ENCODE measurements around the gene PGR. TPM values are rescaled to one million over a fixed set of nuclear protein-coding genes. Genes with fewer than 3 reads are reported as not detected.

Gene PGR
- polyA plus RNA-seq, 1 donor (not counting 4 experiments of a cell fraction or from before 2014, with no cell fraction given), result not detected

DNA sequence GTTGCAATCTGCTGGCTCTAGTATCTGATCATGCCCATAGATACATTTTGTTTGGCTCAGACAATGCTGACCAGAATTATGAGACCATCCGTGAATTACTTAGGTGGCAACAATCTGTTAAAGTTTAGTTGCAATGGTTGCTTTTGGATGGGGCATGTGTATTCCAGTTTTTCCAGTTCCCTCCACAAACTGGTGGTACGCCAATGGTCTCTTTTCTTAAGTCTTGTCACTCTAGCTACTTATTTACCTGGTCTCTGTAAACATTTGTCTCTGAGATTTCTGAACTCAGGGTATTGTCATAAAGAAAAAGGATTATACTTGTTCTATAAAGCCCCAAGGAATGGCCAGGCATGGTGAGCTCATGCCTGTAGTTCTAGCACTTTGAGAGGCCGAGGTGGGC lies 65.9 kb downstream of the PGR start:
- dilution Hi-C loops (cut with MboI; ENCODE audit: extremely low pct_ligation_motif_present, low sequenced_read_pairs), result no loop called here
- Histone ChIP-seq H3K9ac (ENCODE audit: control insufficient read depth, extremely low read depth, insufficient read depth, low read length) (no peak overlapping the region), H3K36me3 (ENCODE audit: control insufficient read depth in 2 of 2, extremely low read depth in 1 of 2, insufficient read depth in 2 of 2, low read length in 2 of 2) (no peaks in the 10 kb centered on the region), H4K20me1 (ENCODE audit: control insufficient read depth, extremely low read depth, insufficient read depth, low read length) (no peaks in the 10 kb centered on the region), H3K9me1 (ENCODE audit: control insufficient read depth, extremely low read depth, insufficient read depth, low read length) (no peaks in the 10 kb centered on the region), H3K27me3 (ENCODE audit: control insufficient read depth, extremely low read depth, insufficient read depth, low read length) (no peaks in the 10 kb centered on the region), H3K4me2 (ENCODE audit: control insufficient read depth, extremely low read depth, insufficient read depth, low read depth, low read length) (no peak overlapping the region), H2AFZ (ENCODE audit: control insufficient read depth, low read length) (no peak overlapping the region), H3K9me3 (ENCODE audit: control insufficient read depth, low read depth, low read length) (no peaks in the 10 kb centered on the region), H3K4me1 (ENCODE audit: control insufficient read depth, extremely low read depth, insufficient read depth, low read length) (no peaks in the 10 kb centered on the region), H3K27ac (ENCODE audit: control insufficient read depth, insufficient read depth, low read length) (no peak overlapping the region), H3K4me3 (ENCODE audit: control insufficient read depth in 2 of 3, extremely low read depth in 1 of 3, insufficient read depth in 2 of 3, low read depth in 1 of 3, low read length in 3 of 3) (no peak overlapping the region), H3K79me2 (ENCODE audit: control insufficient read depth, insufficient read depth, low read length) (no peaks in the 10 kb centered on the region)
- no peak for TF ChIP-seq EZH2 (IDR thresholded peaks at IDR 0.05; ENCODE audit: low read length)
- TF ChIP-seq, protein P1, sequence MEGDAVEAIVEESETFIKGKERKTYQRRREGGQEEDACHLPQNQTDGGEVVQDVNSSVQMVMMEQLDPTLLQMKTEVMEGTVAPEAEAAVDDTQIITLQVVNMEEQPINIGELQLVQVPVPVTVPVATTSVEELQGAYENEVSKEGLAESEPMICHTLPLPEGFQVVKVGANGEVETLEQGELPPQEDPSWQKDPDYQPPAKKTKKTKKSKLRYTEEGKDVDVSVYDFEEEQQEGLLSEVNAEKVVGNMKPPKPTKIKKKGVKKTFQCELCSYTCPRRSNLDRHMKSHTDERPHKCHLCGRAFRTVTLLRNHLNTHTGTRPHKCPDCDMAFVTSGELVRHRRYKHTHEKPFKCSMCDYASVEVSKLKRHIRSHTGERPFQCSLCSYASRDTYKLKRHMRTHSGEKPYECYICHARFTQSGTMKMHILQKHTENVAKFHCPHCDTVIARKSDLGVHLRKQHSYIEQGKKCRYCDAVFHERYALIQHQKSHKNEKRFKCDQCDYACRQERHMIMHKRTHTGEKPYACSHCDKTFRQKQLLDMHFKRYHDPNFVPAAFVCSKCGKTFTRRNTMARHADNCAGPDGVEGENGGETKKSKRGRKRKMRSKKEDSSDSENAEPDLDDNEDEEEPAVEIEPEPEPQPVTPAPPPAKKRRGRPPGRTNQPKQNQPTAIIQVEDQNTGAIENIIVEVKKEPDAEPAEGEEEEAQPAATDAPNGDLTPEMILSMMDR (optimal IDR thresholded peaks at IDR 0.05 in 1 of 3, IDR thresholded peaks at IDR 0.05 in 1 of 3, conservative IDR thresholded peaks at IDR 0.05 in 1 of 3; ENCODE audit: extremely low read depth in 1 of 3, insufficient read depth in 2 of 3, low read length in 3 of 3), result no peak
- DNase-seq (ENCODE audit: low read depth, low spot score) (no peak), FAIRE-seq (no peak)

DNA sequence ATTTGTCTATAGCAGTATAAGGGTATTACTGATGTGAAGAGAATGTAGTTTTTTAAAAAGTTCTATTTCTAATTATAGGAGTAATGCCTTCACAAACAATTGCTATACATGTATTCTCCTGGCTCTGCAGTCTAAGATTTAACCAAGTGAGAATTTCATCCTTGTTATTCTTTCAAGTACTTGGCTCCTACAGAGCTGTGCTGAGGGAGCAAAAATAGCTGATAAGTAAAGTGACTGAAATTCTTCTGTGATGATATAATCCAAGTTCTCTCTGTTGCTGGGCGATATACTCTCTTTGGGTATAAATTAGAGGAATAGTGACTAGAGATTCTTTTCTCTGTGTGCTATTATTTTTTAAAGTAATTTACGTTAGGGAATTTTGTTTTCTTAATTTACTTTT lies 68.0 kb downstream of the PGR start:
- no peaks in the 10 kb centered on the region for H4K20me1 ChIP-seq (ENCODE audit: control insufficient read depth, extremely low read depth, insufficient read depth, low read length)
- dilution Hi-C loops (cut with MboI; ENCODE audit: extremely low pct_ligation_motif_present, low sequenced_read_pairs), result no loop called here
- H3K9me3 ChIP-seq (ENCODE audit: control insufficient read depth, low read depth, low read length), result no peaks in the 10 kb centered on the region
- no peak overlapping the region for H3K4me2 ChIP-seq (ENCODE audit: control insufficient read depth, extremely low read depth, insufficient read depth, low read depth, low read length)
- no peak overlapping the region for H2AFZ ChIP-seq (ENCODE audit: control insufficient read depth, low read length)
- TF ChIP-seq, protein P1 (optimal IDR thresholded peaks at IDR 0.05 in 1 of 3, IDR thresholded peaks at IDR 0.05 in 1 of 3, conservative IDR thresholded peaks at IDR 0.05 in 1 of 3; ENCODE audit: extremely low read depth in 1 of 3, insufficient read depth in 2 of 3, low read length in 3 of 3), result no peak
- TF ChIP-seq EZH2 (IDR thresholded peaks at IDR 0.05; ENCODE audit: low read length), result no peak
- H3K79me2 ChIP-seq (ENCODE audit: control insufficient read depth, insufficient read depth, low read length), result no peaks in the 10 kb centered on the region
- FAIRE-seq (no peak), DNase-seq (ENCODE audit: low read depth, low spot score) (no peak)
- H3K4me1 ChIP-seq (ENCODE audit: control insufficient read depth, extremely low read depth, insufficient read depth, low read length), result no peaks in the 10 kb centered on the region
- no peak overlapping the region for H3K27ac ChIP-seq (ENCODE audit: control insufficient read depth, insufficient read depth, low read length)
- H3K36me3 ChIP-seq (ENCODE audit: control insufficient read depth in 2 of 2, extremely low read depth in 1 of 2, insufficient read depth in 2 of 2, low read length in 2 of 2), result no peaks in the 10 kb centered on the region
- H3K9me1 ChIP-seq (ENCODE audit: control insufficient read depth, extremely low read depth, insufficient read depth, low read length), result no peaks in the 10 kb centered on the region
- H3K9ac ChIP-seq (ENCODE audit: control insufficient read depth, extremely low read depth, insufficient read depth, low read length), result no peak overlapping the region
- H3K4me3 ChIP-seq (ENCODE audit: control insufficient read depth in 2 of 3, extremely low read depth in 1 of 3, insufficient read depth in 2 of 3, low read depth in 1 of 3, low read length in 3 of 3), result no peak overlapping the region
- H3K27me3 ChIP-seq (ENCODE audit: control insufficient read depth, extremely low read depth, insufficient read depth, low read length), result no peaks in the 10 kb centered on the region
